ENCODE data around the gene MIEN1.
"Not testable (repeated sequence)": the region's sequence is repeated elsewhere in the genome, so short reads cannot be mapped to it uniquely, and the experiment has no call there.

The MIEN1 gene

DNA sequence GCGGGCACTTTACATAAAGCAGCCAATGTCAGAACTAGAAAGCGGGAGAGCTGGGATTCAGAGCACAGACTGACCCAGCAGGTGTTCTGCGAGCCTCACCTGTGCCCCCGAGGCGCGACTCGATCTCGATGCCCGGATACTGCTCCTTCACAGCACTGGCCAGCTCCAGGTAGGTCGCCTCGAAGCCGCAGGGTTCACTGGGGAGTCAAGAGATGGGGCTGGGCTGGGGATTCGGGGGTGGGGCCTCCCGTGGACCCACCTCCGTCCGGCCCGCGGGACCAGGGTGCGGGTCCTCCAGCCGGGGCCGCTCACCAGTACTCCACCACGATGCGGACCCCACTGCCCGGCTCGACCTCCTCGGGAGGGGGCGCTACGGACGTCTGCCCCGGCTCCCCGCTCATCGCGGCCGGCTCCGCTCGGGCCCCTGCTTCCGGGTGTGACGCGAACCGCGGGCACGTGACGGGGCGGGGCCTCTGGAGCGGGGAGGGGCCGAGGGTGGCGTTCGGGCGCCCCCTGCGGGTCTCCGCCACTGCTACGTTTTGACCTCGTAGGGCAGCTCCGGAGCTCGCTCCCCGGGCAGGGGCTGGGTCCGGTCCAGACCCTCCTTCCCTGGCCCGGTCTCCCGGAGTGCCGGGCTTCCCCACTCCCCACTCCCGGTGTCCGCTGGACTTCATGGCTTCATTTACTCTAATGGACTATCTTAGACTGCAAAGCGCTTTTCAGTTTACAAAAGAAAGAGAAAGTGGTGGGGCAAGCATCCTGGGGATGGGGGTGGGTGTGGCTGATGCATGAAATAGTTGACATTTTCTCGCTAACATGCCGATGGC lies at the start of gene MIEN1:
Gene MIEN1 (minus strand): TSS at position 438 of the 827 bp plus-strand sequence. CDS start 37 bp downstream, at position 401.
- peak; percentile 98 for DNase-seq (ENCODE audit: low read depth)

DNA sequence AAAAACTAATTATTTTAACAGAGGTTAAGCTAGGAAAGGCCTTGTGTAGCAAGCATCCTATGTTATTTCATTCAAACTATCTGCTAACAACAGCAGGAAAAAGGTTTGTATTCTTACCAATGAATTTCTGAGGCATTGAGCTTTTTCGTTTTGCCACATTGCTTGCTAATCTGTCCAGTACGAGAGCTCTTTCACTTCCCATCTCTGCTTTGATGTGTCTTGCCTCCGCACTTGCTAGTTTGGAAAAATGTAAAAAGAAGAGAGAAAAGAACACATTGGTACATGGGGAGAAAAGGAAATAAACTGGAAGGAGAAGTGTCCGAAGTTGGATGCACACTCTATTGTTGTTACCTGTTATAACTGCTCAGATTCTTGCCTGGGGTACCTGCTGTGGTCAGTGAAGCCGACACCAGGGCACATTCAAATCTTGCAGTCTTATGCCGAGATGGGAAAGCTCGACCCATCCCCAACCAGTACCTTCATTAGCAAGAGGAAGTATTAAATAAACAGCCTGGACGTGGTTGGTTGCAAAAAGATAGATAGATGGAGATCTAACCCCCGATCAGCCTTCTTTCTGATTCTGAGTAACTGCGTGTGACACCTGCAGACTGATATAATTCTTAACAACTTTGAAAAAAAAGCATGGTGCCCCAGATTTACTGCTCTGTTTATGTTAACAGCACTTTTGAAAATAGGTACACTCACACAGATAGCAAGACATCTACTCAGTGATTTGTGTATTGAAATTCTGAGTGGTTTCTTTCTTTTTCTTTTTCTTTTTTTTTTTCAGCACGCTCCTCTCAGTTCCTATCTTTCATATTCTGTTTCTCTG lies 47.4 kb upstream of the MIEN1 start:
- DNase-seq (ENCODE audit: low read depth), result no peak

DNA sequence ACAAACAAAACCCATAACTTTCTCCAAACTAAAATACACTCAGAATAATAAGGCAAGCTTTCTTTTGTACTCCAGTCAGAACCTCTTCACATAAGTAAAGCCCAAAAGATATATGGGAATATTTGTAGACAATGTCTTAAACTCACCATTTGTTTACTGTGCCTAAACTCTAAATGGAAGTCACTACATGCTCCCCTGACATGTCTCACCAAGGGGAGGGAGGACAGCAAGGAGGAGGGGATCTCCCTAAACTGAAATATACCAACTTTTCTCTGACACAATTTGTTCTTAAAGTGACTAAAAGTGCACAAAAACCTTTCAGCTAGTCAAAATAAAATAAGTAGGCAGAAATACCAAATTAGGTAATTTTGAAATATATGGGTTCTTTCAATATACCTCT lies 45.9 kb upstream of the MIEN1 start:
- no peak for DNase-seq (ENCODE audit: low read depth)

DNA sequence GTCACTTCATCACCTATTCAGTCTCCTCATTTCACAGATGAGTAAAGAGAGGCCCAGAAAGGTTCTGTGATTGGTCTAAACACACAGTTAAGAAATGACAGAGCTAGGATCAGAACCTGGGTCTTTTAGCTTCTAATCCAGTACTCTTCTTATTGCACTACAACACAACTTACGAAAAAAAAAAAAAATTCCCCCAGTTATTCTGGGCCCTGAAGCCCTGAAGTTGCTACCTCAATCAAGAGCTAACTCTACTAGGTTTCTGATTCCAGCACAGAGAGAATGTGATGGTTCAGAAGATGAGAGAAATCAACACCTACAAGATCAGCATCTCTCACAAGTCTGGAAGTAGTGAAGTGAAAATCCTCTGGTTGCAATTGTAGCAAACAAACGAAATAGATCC lies 44.7 kb upstream of the MIEN1 start:
- no peak for DNase-seq (ENCODE audit: low read depth)

DNA sequence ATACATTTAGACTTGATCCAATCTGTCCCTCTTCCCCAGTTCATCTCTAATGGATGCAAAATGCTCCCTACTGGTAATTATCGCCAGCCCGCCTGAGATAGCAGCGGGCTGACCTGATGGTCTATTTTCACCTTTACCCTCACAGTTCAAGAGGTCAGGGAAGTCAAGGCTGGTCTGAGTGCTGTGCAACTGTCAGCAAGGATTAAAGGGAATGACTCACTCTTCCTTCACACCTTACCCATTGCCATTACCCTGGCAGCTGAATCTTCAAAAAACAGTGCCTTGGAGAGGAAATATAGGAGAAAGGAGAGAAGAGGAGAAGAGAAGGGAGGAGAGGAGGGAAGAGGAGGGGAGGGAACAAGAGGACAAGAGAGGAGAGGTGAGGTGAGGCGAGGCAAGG lies 43.7 kb upstream of the MIEN1 start:
- no peak for DNase-seq (ENCODE audit: low read depth)

DNA sequence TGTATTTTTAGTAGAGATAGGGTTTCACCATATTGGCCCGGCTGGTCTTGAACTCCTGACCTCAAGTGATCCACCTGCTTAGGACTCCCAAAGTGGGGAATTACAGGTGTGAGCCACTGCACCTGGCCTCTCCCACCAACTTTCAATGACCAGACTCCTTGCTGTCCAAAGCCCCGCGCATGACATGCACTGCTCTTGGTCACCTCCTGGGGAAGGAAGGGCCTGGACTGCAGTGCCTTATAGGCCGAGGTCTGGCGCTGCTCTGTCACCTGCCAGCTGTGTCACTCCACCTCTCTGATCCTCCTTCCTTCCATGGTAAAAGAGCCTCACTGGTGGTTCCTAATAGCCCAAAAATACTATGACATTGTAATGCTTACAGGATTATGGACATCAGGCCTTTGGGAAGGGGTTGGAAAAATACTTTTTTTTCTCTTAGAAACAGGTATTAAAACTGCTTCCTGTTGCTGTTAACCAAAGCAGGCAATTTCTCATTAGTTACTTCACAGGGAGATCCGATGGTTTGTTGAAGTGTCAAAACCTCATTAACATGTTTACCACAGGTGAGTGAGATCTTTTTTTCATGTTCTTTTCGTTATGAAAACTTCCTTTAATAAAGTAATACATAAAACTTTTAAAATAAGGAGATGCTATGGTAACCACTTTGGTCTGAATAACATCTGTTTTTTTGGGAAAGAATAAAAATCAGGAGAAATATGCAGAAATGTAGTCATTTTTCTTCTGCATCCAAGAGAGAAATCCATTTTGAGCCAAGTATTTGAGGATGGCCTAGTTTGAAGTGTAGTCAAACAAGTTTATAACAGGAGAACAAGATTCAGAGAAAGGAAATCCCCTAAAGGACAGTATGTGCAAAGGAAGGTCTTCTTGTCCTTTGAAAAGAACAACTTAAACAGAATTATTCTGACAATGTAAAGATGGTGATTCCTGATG lies 42.9 kb upstream of the MIEN1 start:
- no peak for DNase-seq (ENCODE audit: low read depth)

GRCh38 chr17:39772415-39772814 lies 42.1 kb upstream of the MIEN1 start:
- DNase-seq (ENCODE audit: low read depth), result no peak

- DNase-seq (ENCODE audit: low read depth), result no peak
Observed at GRCh38 chr17:39769974-39770587, 39.7 kb upstream of the MIEN1 start.

DNA sequence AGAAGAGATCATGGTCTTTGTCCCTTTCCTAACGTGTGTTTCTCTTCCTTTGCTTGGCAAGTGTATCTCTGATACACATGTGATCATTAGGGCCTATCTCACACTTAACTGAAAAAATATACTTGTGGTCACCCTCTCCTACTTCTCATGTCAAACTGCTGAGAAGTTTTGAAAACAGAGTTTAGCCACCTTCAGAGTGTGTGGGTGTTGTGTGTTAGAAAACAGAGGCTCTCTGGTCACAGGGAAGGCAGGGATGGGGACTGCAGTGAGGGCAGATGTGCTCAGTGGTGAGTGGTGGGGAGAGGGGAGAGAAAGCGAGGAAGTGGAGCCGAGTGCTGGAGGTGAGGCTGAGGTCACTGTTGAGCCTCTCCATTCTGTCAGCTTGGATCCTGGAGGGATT lies 36.8 kb upstream of the MIEN1 start:
- DNase-seq (ENCODE audit: low read depth), result no peak

GRCh38 chr17:39765766-39766165 lies 35.4 kb upstream of the MIEN1 start:
- DNase-seq (ENCODE audit: low read depth), result no peak

- no peak for DNase-seq (ENCODE audit: low read depth)
Observed at GRCh38 chr17:39765175-39765574, 34.8 kb upstream of the MIEN1 start.

GRCh38 chr17:39764171-39764570 lies 33.8 kb upstream of the MIEN1 start:
- DNase-seq (ENCODE audit: low read depth), result not testable (repeated sequence)

- no peak for DNase-seq (ENCODE audit: low read depth)
Observed at GRCh38 chr17:39763051-39763820, 32.9 kb upstream of the MIEN1 start.

DNA sequence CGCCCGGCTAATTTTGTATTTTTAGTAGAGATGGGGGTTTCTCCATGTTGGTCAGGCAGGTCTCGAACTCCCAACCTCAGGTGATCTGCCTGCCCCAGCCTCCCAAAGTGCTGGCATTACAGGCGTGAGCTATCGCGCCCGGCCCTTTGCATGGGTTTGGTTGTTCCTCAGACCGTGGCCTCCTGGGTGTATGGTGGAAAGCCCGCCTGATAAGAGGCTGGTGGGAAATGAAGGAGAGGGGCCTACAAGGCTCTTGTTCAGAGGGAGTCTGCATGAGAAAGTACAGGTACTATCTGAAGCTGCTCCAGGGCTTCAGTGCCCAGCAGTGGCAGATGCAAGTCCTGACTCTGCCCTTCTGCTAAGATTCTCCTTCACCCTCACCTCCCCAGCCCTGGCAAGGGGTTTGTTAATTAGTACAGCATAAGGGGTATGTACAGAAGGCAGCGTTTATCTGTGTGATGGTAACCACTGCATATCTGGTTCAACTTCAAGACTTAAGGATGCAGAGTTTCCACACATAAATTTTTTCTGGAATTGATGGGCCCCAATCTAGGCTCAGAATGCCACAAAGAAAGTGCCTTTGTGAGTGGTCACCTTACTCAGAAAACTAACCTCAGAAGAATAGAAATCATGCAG lies 31.6 kb upstream of the MIEN1 start:
- no peak for DNase-seq (ENCODE audit: low read depth)

- no peak for DNase-seq (ENCODE audit: low read depth)
Observed at GRCh38 chr17:39759204-39759603, 28.9 kb upstream of the MIEN1 start.

- DNase-seq (ENCODE audit: low read depth), result no peak
Observed at GRCh38 chr17:39757931-39758873, 27.9 kb upstream of the MIEN1 start.

- no peak for DNase-seq (ENCODE audit: low read depth)
Observed at GRCh38 chr17:39757176-39757662, 26.9 kb upstream of the MIEN1 start.

GRCh38 chr17:39756380-39757079 lies 26.2 kb upstream of the MIEN1 start:
- DNase-seq (ENCODE audit: low read depth), result no peak

Measured in stimulated activated CD8-positive, alpha-beta memory T cell treated with anti-CD3 and anti-CD28 coated beads, Interleukin-15, amount 100 ng/mL, for 24 hours (primary cell).